LoVo (cell line): ENCODE measurements around the gene CBLB.
A peak's percentile ranks its signal among the peaks of the same experiment; 100 is the strongest.
"Not testable (repeated sequence)": the region's sequence is repeated elsewhere in the genome, so short reads cannot be mapped to it uniquely, and the experiment has no call there.

Experiments
- DNase-seq: peaks from one replicate; pipeline ENCODE4 v3.0.0-alpha.2; 2016; ENCODE audit warnings: low spot score

CBLB gene

GRCh38 chr3:105816833-105817232 lies 52.0 kb downstream of the CBLB start:
- DNase-seq, result no peak

GRCh38 chr3:105815331-105815730 lies 53.5 kb downstream of the CBLB start:
- DNase-seq, result not testable (repeated sequence)

- DNase-seq, result no peak
Observed at GRCh38 chr3:105813710-105814109, 55.1 kb downstream of the CBLB start.

GRCh38 chr3:105812194-105812586 lies 56.6 kb downstream of the CBLB start:
- no peak for DNase-seq

- no peak for DNase-seq
Observed at GRCh38 chr3:105811518-105812193, 57.2 kb downstream of the CBLB start.

GRCh38 chr3:105809208-105809888 lies 59.5 kb downstream of the CBLB start:
- DNase-seq, result no peak

GRCh38 chr3:105807701-105808100 lies 61.1 kb downstream of the CBLB start:
- DNase-seq, result no peak

GRCh38 chr3:105807146-105807545 lies 61.7 kb downstream of the CBLB start:
- DNase-seq, result no peak

- peak; percentile 61 for DNase-seq
Observed at GRCh38 chr3:105806359-105806758, 62.5 kb downstream of the CBLB start.

- no peak for DNase-seq
Observed at GRCh38 chr3:105805404-105805803, 63.4 kb downstream of the CBLB start.

- no peak for DNase-seq
Observed at GRCh38 chr3:105802118-105802706, 66.6 kb downstream of the CBLB start.

- no peak for DNase-seq
Observed at GRCh38 chr3:105801397-105801796, 67.4 kb downstream of the CBLB start.

GRCh38 chr3:105800320-105800719 lies 68.5 kb downstream of the CBLB start:
- DNase-seq, result no peak

- DNase-seq, result no peak
Observed at GRCh38 chr3:105799286-105799685, 69.5 kb downstream of the CBLB start.

GRCh38 chr3:105798381-105798934 lies 70.4 kb downstream of the CBLB start:
- DNase-seq, result no peak

- DNase-seq, result no peak
Observed at GRCh38 chr3:105793040-105793439, 75.8 kb downstream of the CBLB start.

- DNase-seq, result no peak
Observed at GRCh38 chr3:105791919-105792786, 76.7 kb downstream of the CBLB start.

GRCh38 chr3:105791131-105791530 lies 77.7 kb downstream of the CBLB start:
- no peak for DNase-seq

- no peak for DNase-seq
Observed at GRCh38 chr3:105790534-105790933, 78.3 kb downstream of the CBLB start.

- no peak for DNase-seq
Observed at GRCh38 chr3:105788593-105788992, 80.2 kb downstream of the CBLB start.

GRCh38 chr3:105787453-105787852 lies 81.4 kb downstream of the CBLB start:
- no peak for DNase-seq

- no peak for DNase-seq
Observed at GRCh38 chr3:105786990-105787389, 81.8 kb downstream of the CBLB start.
